Hematopoietic multipotent progenitor cell (in vitro differentiated cells): ENCODE data around the gene OLIG2. TPM values are rescaled to one million over a fixed set of nuclear protein-coding genes. Genes with fewer than 3 reads are reported as not detected.

ENCODE experiments used
- total RNA-seq: library from RNA; depleted of rRNA; stranded (reverse); fragments of >200 nt; gene quantifications from one replicate; pipeline ENCODE4 v1.2.3, GENCODE V29; 2012

OLIG2 gene
- total RNA-seq, 1 donor, result under 0.01 TPM

Other genes starting within 250 kb of the OLIG2 start
- 0.27 TPM for gene OLIG1, start 44.2 kb downstream of the OLIG2 start, total RNA-seq
- 9.2 TPM for gene IFNAR2, start 204.0 kb downstream of the OLIG2 start, total RNA-seq
- 19.9 TPM for gene IL10RB, start 240.4 kb downstream of the OLIG2 start, total RNA-seq